Heart left ventricle (tissue), 13 donors: ENCODE data around the gene GDPD3.

Experiments
- POLR2A ChIP-seq, 2 donors: fragments of 450-650 bp; IDR thresholded peaks; one replicate each; pipeline ENCODE4 v1.6.1; 2017; ENCODE audit warnings: antibody characterized with exemption in 2 of 2, mild to moderate bottlenecking in 2 of 2, moderate library complexity in 2 of 2
- TF ChIP-seq, protein P1 (sequence below), 12 donors: fragments of 200-600 bp; sonication (generic) in 4 of 12; IDR thresholded peaks; one replicate each; pipeline versions ENCODE4 v1.5.0 to v1.8.0; 2018 to 2022; ENCODE audit warnings: antibody characterized with exemption in 12 of 12, mild to moderate bottlenecking in 5 of 12
- donor health status: ischemic (EF 13 %, LVEDD 7.1; RV severe dilation, severe dysfunction).
- donor health status: DM: no; HTN: yes; CAD: no.
- donor health status: DM: no; HTN: no; CAD: no.
- donor health status: ischemic (EF 25% LVEDD 6.9; RV normal size, moderate dysfunction).
- donor health status: ischemic (EF 25% LVEDD 5.7; RV mildly dilated, moderate dysfunction).
- donor health status: ischemic (EF 35%, LVEDD 5.7; RV mildly dilated, moderate dysfunction).
- donor health status: nonischemic (EF 11% LVEDD 7.7; RV severe dilation, severe dysfunction).
- donor health status: DM: yes; HTN: yes; CAD: no.
- donor health status: PGD.
- donor health status: ischemic (EF 29% LVEDD 5.4; RV normal size, mild dysfunction).
- donor health status: nonischemic (EF 23%, LVEDD 6.1; RV moderate dilation, normal function).

DNA sequence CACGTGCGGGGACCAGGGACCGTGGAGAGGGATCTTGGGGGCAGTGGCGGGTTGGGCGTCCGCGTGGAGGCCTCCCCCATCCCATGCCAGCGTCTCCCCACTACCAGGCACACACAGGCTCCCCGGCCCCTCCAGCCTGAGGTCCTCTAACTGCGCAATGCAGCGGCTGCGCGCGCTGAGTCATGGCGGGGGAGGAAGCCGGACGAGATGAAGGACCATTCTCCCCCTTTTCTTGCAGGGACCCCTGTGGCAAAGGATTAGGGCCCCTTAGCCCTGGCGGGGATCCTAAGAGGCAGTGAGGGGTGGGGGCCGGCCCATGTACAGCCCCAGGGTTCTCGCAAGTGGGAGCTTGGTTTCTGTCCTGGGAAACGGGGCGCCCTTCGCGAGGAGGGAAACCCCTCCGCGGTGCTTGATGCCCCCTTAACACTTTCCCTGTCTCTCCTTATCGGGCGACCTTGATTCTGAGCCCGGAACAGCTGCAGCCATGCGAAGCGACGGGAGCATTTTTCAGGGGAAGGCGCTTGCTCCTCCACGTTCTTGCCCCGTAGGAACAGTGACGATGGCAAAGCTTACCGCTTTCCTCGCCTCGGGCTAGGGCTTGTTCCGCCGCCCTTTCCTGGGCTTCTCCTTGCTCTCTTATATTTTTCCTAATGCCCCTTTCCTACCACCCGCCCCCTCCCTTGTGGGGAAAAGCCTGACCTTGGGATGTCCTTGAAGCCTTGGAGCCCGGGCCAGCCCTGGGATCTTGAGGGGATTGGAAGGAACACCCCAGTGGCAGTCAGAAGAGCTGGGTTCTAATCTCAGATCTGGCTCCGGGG is 47.2 kb downstream of the GDPD3 start:
- TF ChIP-seq, protein P1, sequence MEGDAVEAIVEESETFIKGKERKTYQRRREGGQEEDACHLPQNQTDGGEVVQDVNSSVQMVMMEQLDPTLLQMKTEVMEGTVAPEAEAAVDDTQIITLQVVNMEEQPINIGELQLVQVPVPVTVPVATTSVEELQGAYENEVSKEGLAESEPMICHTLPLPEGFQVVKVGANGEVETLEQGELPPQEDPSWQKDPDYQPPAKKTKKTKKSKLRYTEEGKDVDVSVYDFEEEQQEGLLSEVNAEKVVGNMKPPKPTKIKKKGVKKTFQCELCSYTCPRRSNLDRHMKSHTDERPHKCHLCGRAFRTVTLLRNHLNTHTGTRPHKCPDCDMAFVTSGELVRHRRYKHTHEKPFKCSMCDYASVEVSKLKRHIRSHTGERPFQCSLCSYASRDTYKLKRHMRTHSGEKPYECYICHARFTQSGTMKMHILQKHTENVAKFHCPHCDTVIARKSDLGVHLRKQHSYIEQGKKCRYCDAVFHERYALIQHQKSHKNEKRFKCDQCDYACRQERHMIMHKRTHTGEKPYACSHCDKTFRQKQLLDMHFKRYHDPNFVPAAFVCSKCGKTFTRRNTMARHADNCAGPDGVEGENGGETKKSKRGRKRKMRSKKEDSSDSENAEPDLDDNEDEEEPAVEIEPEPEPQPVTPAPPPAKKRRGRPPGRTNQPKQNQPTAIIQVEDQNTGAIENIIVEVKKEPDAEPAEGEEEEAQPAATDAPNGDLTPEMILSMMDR (IDR thresholded peaks at IDR 0.05): no peak
- TF ChIP-seq POLR2A (IDR thresholded peaks at IDR 0.05): no peak
